Keratinocyte (primary cell): ENCODE measurements around the gene MAP1S. TPM values are rescaled to one million over a fixed set of nuclear protein-coding genes. Genes with fewer than 3 reads are reported as not detected.

Experiments used
- DNase-seq: peaks from one replicate; pipeline ENCODE4 v3.0.0-alpha.2; 2011; ENCODE audit warnings: low read depth, missing footprints, low spot score
- FAIRE-seq: peaks from 2 replicates; lab custom pipeline; 2011; peaks lifted over from hg19 to GRCh38; lab: Jason Lieb, UNC
- H2AFZ ChIP-seq: 2 replicates; pipeline ENCODE4 v1.6.0; 2012; ENCODE audit warnings: low read length, control low read depth, inconsistent platforms; ENCODE audit not compliant: control insufficient read depth
- H3K27ac ChIP-seq: 2 replicates; pipeline ENCODE4 v1.5.1; 2011; ENCODE audit warnings: low read length; ENCODE audit not compliant: control insufficient read depth, insufficient read depth
- H3K27me3 ChIP-seq: 3 replicates; pipeline ENCODE4 v1.6.0; 2011; ENCODE audit warnings: low read length; ENCODE audit not compliant: control insufficient read depth, insufficient read depth; ENCODE audit errors: extremely low read depth
- H3K36me3 ChIP-seq, 2 experiments: 2 replicates in 1 of 2; 3 replicates in 1 of 2; pipeline ENCODE4 v1.5.1; 2011; ENCODE audit warnings: low read length in 2 of 2, mild to moderate bottlenecking in 1 of 2; ENCODE audit not compliant: control insufficient read depth in 2 of 2, insufficient read depth in 2 of 2; ENCODE audit errors: extremely low read depth in 1 of 2
- H3K4me1 ChIP-seq: 3 replicates; pipeline ENCODE4 v1.5.1; 2011; ENCODE audit warnings: low read length; ENCODE audit not compliant: control insufficient read depth, insufficient read depth; ENCODE audit errors: extremely low read depth
- H3K4me2 ChIP-seq: 3 replicates; pipeline ENCODE4 v1.6.0; 2011; ENCODE audit warnings: low read depth, low read length; ENCODE audit not compliant: control insufficient read depth, insufficient read depth; ENCODE audit errors: extremely low read depth
- H3K4me3 ChIP-seq, 3 experiments: fragments of 200-600 bp in 1 of 3; sonication (generic) in 1 of 3; 2 replicates in 2 of 3; 3 replicates in 1 of 3; pipeline ENCODE4 v1.5.1; 2011 to 2016; ENCODE audit warnings: low read length in 3 of 3, mild to moderate bottlenecking in 3 of 3, control low read depth in 2 of 3, inconsistent platforms in 1 of 3, low read depth in 1 of 3, mixed read lengths in 1 of 3, mixed run types in 1 of 3, moderate library complexity in 1 of 3; ENCODE audit not compliant: control insufficient read depth in 2 of 3, insufficient read depth in 2 of 3; ENCODE audit errors: extremely low read depth in 1 of 3
- H3K79me2 ChIP-seq: 2 replicates; pipeline ENCODE4 v1.6.0; 2012; ENCODE audit warnings: low read length; ENCODE audit not compliant: control insufficient read depth, insufficient read depth
- H3K9ac ChIP-seq: 3 replicates; pipeline ENCODE4 v1.6.0; 2011; ENCODE audit warnings: low read length; ENCODE audit not compliant: control insufficient read depth, insufficient read depth; ENCODE audit errors: extremely low read depth
- H3K9me1 ChIP-seq: 3 replicates; pipeline ENCODE4 v1.6.0; 2011; ENCODE audit warnings: low read length; ENCODE audit not compliant: control insufficient read depth, insufficient read depth; ENCODE audit errors: extremely low read depth
- H3K9me3 ChIP-seq: 2 replicates; pipeline ENCODE4 v1.5.1; 2012; ENCODE audit warnings: low read depth, low read length; ENCODE audit not compliant: control insufficient read depth
- H4K20me1 ChIP-seq: 3 replicates; pipeline ENCODE4 v1.6.0; 2011; ENCODE audit warnings: low read length; ENCODE audit not compliant: control insufficient read depth, insufficient read depth; ENCODE audit errors: extremely low read depth
- CTCF ChIP-seq, 3 experiments: IDR thresholded peaks in 1 of 3; conservative IDR thresholded peaks in 1 of 3; optimal IDR thresholded peaks in 1 of 3; 2 replicates in 2 of 3; 3 replicates in 1 of 3; pipeline versions ENCODE3 to v1.5.1; 2011; ENCODE audit warnings: low read length in 3 of 3, mild to moderate bottlenecking in 3 of 3, moderate library complexity in 2 of 3, control low read depth in 1 of 3, inconsistent platforms in 1 of 3; ENCODE audit not compliant: insufficient read depth in 2 of 3; ENCODE audit errors: extremely low read depth in 1 of 3
- EZH2 ChIP-seq: IDR thresholded peaks from one replicate; pipeline ENCODE4 v1.6.1; 2012; ENCODE audit warnings: inconsistent platforms, mild to moderate bottlenecking, low read length, moderate library complexity
- dilution Hi-C: fragments of 300-500 bp; cut with MboI; formaldehyde crosslinking; loops from one replicate; pipeline ENCODE4 v1.7.0; 2020; ENCODE audit warnings: low sequenced_read_pairs; ENCODE audit not compliant: extremely low pct_ligation_motif_present
- polyA plus RNA-seq, 5 experiments: library from polyadenylated mRNA; depleted of rRNA in 3 of 5; stranded (reverse) in 3 of 5; stranded (forward) in 1 of 5; unstranded in 1 of 5; fragments of >200 nt; gene quantifications; 1 replicate in 1 of 5; 2 replicates in 3 of 5; 3 replicates in 1 of 5; pipeline versions ENCODE4 v1.2.1 to v1.2.3, GENCODE V29; 2011 to 2012; ENCODE audit warnings: missing spikeins in 2 of 5, low read depth in 1 of 5, low replicate concordance in 1 of 5

The MAP1S gene
- polyA plus RNA-seq, 1 donor (not counting 4 experiments of a cell fraction or from before 2014, with no cell fraction given) = 3.7 TPM

- Histone ChIP-seq H2AFZ (no peak overlapping the region), H3K27me3 (peaks cover 9% of the 10 kb centered on the region), H3K9me1 (no peaks in the 10 kb centered on the region), H3K36me3 (no peaks in the 10 kb centered on the region), H3K27ac (no peak overlapping the region), H3K4me1 (peaks cover 12% of the 10 kb centered on the region), H3K9ac (no peak overlapping the region), H4K20me1 (no peaks in the 10 kb centered on the region), H3K4me3 (no peak overlapping the region), H3K79me2 (no peaks in the 10 kb centered on the region), H3K4me2 (no peak overlapping the region), H3K9me3 (no peaks in the 10 kb centered on the region)
- no peak for TF ChIP-seq CTCF (optimal IDR thresholded peaks at IDR 0.05 in 1 of 3, IDR thresholded peaks at IDR 0.05 in 1 of 3, conservative IDR thresholded peaks at IDR 0.05 in 1 of 3; ENCODE audit: extremely low read depth in 1 of 3, insufficient read depth in 2 of 3, low read length in 3 of 3)
- no peak for TF ChIP-seq EZH2
- DNase-seq (no peak), FAIRE-seq (peak; percentile 80)
- dilution Hi-C loops = no loop called here
These were observed 37.8 kb downstream of the MAP1S start for GRCh38 chr19:17757125-17757524.

- peaks cover 12% of the 10 kb centered on the region for H3K4me1 ChIP-seq
- no peaks in the 10 kb centered on the region for H3K9me1 ChIP-seq
- H3K27ac ChIP-seq = no peak overlapping the region
- no peaks in the 10 kb centered on the region for H3K79me2 ChIP-seq
- H3K4me3 ChIP-seq = no peak overlapping the region
- no peak overlapping the region for H3K4me2 ChIP-seq
- peaks cover 9% of the 10 kb centered on the region for H3K27me3 ChIP-seq
- FAIRE-seq (no peak), DNase-seq (no peak)
- no peaks in the 10 kb centered on the region for H3K36me3 ChIP-seq
- dilution Hi-C loops = no loop called here
- no peaks in the 10 kb centered on the region for H3K9me3 ChIP-seq
- no peak overlapping the region for H3K9ac ChIP-seq
- TF ChIP-seq EZH2 (no peak), CTCF (optimal IDR thresholded peaks at IDR 0.05 in 1 of 3, IDR thresholded peaks at IDR 0.05 in 1 of 3, conservative IDR thresholded peaks at IDR 0.05 in 1 of 3; ENCODE audit: extremely low read depth in 1 of 3, insufficient read depth in 2 of 3, low read length in 3 of 3) (no peak)
- H4K20me1 ChIP-seq = no peaks in the 10 kb centered on the region
- H2AFZ ChIP-seq = no peak overlapping the region
These were observed 39.2 kb downstream of the MAP1S start for GRCh38 chr19:17758515-17758914.
